Ovary (tissue), 3 donors: Measurements from ENCODE around the gene FALEC.

Experiments used
- CTCF ChIP-seq, 3 donors: fragments of 450-650 bp in 2 of 3; fragments of 200-600 bp in 1 of 3; IDR thresholded peaks; one replicate each; pipeline versions ENCODE4 v1.5.1 to v1.8.0; 2016 to 2022; ENCODE audit warnings: antibody characterized with exemption in 3 of 3, mild to moderate bottlenecking in 1 of 3
- EP300 ChIP-seq: sonication (generic); formaldehyde crosslinking; IDR thresholded peaks from one replicate; pipeline ENCODE4 v1.6.1; 2017; ENCODE audit warnings: antibody characterized with exemption
- POLR2A ChIP-seq: fragments of 450-650 bp; IDR thresholded peaks from one replicate; pipeline ENCODE4 v1.6.1; 2017; ENCODE audit warnings: antibody characterized with exemption, mild to moderate bottlenecking, moderate library complexity
- donor health status: DM: no; HTN: no; CAD: no.

GRCh38 chr1:150551051-150551783 is 35.7 kb downstream of the FALEC start:
- no peak for TF ChIP-seq POLR2A
- no peak for TF ChIP-seq EP300
- TF ChIP-seq CTCF (IDR thresholded peaks at IDR 0.05): no peak
